GM18502 (cell line): Measurements from ENCODE around the gene PTPRM.
"Not testable (repeated sequence)": the region's sequence is repeated elsewhere in the genome, so short reads cannot be mapped to it uniquely, and the experiment has no call there.

Experiments
- ATAC-seq: cut with Tn5 transposase; IDR thresholded peaks from one replicate; pipeline ENCODE4 v1.9.1; 2021; ENCODE audit warnings: mild to moderate bottlenecking; ENCODE audit not compliant: unreplicated experiment, poor library complexity

The PTPRM gene

DNA sequence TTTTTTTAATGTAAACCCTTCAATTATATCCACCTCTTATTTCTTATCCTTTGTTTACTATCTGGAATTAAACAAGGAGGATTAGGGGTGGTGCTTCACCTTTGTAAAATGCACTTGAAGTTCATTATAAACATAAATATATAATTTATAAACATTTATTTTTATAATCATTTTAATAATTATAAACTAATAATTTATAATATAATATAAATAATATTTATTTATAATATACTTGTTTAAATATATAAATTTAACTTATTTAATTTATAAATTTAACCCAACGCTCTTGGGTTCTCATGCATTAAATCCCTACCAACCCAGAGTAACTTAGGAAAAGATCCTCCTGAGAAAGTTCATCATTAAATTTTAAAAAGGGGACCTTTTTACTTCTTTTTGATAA lies 452.5 kb downstream of the PTPRM start:
- ATAC-seq: no peak

DNA sequence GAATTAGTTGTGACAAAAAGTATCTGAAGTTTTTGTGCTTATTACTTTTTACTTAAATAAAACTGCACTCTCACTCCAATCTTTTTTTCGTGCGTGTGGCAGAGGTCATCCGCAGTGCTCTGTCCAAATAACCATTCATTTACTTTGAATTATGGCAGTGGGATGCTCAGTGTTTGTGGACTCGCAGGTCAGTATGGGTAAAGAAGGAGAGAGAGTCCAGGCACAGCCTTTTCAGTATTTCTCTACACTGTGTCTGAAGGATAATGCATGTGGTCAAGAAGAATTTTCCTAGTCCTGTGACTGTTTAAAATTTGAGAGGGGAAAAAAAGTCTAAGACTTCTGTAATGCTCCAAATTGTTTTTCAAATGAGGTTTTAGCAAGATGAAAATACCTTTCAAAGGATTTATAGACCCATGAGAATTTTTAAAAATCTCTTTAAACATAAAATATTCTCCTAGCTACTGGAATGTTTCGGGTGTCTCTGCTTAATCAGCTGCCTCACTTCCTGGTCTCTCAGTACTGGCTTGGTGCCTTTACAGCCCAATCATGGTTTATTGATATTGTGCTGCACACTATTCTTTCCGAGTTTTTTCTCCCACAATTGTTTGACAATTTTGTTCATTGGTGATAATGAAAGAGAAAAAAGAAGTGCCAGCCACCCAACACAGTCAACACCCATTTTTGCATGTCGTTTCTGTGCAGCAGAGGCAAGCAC lies 453.2 kb downstream of the PTPRM start:
- ATAC-seq: no peak

DNA sequence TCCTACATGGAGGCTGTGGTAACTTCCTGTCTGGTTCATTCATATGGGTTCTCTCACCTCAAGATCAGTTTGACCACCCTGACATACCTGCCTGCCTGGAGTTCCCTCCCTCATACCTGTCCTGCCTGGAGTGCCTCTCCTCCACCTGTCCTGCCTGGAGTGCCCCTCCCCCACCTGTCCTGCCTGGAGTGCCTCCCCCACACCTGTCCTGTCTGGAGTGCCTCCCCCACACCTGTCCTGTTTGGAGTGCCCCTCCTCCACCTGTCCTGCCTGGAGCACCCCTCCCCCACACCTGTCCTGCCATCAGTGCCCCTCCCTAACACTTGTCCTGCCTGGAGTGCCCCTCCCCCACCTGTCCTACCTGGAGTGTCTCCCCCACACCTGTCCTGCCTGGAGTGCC lies 461.9 kb downstream of the PTPRM start:
- no peak for ATAC-seq

DNA sequence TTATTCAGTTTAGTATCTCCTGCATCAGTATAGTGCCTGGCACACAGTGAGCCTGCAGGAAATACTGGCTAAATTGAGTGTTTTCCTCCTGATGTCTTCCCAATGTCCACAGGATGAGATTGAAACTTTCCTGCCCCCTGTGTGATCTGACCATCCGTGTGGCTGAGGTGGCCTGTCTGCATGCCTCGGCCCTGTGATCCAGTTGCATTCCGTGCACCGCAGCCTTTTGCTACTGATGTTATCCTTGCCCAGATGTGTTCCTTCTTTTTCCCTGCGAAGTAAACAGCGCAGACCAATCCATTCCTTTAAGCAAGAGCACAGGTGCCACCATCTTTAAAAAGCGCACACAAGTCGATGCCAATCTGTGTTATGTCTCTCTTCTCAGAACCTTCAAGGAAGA lies 462.6 kb downstream of the PTPRM start:
- ATAC-seq: no peak

DNA sequence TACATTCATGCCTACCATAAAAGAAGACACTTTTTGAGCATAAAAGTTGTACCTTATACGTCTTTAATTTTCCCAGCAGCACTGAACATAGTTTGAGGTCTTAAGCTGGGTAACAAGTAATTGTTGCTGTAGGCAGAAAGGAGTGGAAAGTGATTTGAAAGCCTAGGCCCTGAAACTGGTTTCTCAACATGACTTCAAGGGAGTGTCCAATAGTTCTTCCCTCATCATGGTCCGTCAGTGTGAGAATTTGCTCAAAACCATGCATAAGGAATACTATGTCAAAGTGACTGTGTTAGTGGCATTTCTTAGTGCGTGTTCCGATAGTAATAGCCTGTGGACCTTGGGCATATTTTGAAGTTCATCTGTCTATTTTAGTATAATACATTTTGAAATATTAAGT lies 463.1 kb downstream of the PTPRM start:
- ATAC-seq: no peak

DNA sequence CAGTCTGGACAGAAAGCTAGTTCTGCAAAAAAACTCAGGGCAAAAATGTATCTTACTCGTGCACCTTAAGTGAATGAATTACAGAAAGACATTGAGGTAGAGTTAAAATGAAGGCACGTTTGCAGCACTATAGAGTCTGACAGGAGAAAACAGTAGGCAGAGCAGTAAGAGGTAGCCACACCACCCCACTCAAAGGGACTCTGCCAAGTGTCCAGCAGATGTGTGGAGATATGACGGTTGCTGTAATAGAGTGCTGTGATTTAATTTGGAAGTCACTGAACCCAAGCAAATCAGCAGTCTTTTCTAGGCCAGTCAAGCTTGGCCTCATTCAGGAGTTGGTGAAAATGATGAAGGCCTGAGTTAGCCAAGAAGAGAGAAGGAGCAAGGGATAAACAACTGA lies 464.4 kb downstream of the PTPRM start:
- no peak for ATAC-seq

DNA sequence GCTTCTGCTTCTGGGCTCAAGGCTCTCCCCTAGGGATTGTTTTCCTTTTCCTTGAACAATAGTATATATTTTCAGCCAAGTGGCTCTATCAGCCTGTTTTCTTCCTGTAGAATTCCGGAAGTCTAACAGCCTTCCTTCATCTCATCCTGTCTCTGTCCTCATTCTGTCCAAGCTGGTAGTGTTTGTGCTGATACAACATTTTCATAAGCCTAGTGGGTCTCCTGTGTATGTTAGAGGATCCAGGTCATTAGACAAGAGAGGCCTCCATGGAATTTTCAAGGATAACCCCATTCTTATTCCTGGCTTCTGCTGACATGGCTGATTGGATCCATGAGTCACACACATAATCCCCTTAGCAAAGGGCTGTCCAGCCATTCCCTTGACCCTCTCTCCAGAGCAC lies 467.6 kb downstream of the PTPRM start:
- no peak for ATAC-seq

DNA sequence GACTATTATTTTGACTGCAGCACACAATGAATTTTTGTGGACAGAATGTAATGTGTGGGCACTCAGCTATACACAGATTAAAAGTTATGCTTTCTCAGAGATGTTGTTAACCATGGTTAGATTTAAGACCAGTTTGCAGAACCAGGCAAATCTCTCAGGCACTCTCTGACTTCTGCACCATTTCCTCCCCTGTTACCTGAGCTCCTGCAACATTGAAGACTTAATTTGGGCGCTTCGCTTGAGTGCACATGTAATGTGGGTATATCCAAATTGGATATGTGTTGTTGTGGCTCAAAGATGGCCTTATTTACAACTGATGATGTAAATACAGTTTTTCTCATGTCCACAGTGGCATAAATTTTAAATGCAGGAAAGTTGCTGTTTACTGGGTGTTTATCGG lies 469.4 kb downstream of the PTPRM start:
- ATAC-seq: no peak

DNA sequence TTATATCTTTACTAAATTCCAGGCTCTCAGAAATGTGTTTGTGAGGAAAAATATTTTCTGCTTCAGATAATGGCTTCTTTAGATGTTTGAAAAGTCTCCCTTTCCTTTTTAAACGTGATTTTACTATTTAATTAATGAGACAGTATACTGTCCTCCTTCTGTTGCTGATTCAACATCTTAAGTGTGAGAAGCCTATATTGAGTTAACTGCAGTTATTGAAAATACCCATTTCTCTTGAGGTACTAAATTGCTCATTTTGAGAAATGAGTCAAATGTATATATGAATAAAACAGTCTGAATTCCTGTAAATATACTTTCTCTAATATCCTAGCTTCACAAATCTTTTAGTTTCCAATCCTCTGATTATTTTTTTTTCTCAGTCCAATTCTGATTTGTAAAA lies 470.2 kb downstream of the PTPRM start:
- ATAC-seq: no peak

DNA sequence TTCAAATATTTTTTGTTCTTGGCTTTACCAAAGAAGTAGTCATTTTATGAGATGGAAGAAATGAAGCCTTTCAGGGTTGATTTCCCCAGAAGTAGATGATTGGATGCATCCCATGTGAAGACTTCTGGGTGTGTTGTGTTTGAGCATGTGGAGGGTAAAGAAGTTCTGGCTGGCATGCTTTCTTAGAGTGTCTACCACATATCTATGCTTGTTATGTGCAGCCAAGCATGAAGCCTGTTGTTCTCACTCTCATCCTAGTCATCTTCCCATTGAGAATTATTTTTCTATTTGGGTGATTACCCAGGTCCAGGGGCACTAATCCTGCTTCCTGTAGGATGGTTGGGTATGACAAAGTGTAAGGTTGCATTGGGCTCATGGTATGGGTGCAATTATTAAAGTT lies 472.9 kb downstream of the PTPRM start:
- no peak for ATAC-seq

DNA sequence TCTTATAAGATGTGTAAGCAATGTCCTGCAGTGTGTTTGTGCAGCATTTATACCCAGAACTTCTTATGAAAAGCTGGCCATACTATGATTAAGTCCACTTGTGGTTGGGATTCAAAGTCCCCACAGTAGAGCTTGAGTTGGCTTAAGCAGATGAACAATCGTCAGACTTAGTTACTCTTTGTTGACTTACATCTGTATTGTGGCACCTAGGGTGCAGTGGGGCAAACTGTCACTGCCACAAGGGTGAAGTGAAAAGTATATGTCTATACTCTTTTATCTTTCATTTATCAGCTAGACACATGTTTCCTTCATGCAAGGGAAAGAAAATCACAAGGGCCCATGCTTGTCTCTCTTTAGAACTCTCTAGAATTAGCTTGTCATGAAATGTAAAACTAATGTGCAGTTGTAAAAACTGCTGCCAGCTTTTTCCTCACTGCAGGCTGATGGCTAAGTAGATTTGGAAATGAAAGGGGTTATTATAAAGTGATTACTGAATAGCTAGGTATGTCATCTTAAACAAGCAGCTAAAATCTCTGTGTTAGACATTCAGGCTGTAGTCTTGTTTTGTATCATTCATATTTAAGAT lies 474.5 kb downstream of the PTPRM start:
- ATAC-seq: no peak

DNA sequence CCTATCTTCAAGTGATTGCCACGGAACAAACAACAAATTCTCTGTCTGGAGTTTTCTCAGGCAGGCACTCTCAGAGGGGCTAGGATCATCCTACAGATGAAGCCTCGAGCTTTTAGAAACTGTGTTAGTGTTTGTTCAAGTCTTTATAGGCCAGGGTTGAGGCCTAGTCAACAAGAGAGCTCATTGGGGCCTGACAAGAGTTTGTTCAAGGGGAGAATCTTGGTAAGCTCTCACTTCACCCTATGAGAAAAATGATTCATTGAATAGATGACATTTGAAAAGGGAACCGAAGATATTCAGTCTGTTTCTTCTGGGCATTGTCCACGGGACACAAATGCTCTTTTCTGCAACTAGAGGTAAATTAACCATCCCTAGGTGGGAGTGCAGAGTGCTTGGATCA lies 476.9 kb downstream of the PTPRM start:
- no peak for ATAC-seq

DNA sequence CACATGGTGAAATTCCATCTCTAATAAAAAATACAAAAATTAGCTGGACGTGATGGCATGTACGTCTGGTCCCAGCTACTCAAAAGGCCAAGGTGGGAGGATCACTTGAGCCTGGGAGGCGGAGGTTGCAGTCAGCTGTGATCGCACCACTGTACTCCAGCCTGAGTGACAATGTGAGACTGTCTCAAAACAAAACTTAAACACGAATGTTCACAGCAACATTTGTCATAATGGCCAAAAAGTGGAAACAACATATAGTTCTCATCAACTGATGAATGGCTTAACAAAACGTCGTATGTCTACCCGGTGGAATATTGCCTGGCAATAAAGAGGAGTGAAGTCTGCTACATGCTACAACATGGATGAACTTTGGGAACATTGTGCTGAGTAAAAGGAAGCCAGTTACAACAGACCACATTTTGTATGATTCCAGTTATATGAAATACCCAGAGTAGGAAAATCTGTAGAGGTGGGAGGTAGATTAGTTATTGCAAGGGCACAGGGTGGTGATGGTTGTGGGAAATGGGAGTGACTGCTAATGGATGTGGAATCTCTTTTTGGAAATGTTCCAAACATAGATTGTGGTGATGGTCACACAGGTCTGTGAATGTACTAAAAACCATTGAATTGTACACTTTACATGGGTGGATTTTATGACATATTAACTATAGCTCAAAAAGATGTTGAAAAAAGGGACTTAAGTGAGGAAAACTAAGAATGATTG lies 478.2 kb downstream of the PTPRM start:
- ATAC-seq: no peak

DNA sequence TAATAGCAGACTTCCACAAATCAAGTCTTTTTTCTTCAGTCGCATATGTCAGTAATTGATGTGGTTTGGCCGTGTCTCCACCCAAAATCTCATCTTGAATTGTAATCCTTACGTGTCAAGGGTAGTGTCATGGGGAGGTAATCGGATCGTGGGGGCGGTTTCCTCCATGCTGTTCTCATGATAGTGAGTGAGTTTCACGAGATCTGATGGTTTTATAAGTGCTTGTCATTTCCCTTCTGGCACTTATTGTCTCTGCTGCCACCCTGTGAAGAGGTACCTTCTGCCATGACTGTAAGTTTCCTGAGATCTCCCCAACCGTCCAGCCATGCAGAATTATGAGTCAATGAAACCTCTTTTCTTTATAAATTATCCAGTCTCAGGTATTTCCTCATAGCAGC lies 478.8 kb downstream of the PTPRM start:
- no peak for ATAC-seq

DNA sequence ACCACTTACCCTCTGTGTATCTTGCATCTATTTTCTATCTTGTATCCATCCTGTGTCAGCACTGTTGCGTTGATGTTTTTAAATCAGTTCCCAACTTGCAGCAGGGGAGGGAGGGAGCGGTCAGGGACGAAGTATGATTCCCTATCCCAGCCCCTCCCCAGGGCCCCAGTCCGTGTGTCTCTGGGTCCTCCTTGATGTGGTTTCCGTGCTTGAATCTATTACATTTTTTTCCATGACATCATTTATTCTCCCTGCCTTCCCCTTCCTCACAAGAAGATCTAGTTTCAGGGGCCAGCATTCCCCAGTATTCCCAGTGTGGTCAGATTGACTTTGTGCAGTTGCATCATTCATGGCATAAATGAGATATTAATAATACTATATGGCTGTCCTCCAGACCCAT lies 479.3 kb downstream of the PTPRM start:
- ATAC-seq: no peak

DNA sequence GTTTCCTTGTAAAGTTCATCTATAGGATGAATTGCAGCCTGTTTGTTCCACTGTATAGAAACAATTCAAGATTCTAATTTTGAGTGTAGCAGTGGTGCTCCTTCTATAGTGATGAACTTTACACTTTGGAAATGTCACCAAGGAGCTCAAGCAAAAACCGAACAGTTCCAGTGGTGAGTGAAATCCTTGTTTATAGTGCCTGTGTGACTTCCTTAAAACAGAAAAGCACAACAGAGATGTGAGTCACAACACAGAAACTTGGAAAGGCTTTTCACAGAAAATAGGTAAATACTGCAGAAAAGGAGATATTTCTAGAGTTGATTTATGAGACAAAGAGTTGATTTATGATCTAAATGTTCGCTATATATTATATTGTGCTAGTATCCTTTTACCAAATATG lies 482.0 kb downstream of the PTPRM start:
- no peak for ATAC-seq

DNA sequence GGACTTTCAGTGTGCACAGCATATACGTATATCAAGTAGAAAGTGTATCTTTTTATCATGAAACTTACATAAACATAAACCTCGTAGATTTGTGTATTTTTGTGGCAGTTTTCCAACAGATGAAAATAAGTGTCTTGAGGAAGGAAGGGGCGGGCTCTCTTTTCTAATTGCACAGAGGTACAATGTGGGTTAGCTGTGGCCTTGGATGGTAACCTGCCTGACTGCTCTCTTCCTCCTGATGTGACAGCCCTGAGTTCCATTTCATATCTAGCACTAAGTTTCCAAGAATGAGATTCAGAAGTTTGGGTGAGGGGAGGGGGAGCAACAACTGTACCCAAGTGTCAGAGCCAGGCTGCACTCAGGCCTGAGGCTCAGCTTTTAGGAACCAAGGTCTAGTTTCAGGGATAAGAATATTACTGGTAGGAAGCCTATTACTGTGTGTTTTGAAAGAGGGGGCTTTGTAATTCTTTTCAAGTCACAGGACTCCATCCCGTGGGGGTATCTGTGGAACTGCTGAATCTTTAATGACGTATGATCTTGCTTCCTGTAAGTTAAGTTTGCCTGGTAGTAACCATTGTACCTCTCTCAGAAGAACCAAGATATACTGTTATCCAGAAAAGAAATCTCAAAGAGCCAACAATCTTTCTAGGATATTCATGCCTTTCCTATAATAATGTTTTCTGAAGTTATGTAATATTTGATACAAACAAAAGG lies 483.7 kb downstream of the PTPRM start:
- no peak for ATAC-seq

DNA sequence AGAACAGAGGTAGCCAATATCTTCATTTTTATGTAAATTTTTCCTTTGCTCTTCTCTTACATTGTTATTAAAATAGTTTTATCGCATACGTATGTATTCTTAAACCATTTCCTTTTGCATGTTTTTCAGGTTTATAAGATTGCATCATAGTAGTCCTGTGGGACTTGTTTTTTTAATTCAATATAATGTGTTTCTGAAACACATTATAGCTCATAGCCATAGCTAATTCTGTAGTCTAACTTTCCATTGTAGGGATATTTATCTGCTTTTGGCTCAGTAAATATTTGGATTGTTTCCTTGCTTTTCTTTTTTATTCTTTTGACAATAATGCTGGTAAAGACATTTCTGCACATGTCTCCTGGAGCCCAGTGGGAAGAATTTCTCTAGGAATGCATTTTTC lies 484.3 kb downstream of the PTPRM start:
- no peak for ATAC-seq

DNA sequence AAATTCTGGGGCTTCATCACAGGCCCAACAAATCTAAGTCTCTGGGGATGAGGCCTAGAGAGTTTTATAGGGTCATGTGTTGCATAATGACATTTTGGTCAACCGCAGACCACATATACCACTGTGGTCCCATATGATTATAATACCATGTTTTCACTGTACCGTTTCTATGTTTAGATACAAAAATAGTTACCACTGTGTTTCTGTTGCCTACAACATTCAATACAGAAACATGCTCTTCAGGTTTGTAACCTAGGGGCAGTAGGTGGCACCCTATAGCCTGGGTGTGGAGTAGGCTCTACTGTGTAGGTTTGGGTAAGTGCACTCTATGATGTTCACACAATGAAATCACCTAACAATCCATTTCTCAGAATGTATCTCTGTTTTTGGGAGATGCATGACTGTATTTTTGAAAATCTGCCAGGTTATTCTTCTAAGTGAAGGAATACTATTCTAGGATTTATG lies 485.2 kb downstream of the PTPRM start:
- ATAC-seq: no peak

DNA sequence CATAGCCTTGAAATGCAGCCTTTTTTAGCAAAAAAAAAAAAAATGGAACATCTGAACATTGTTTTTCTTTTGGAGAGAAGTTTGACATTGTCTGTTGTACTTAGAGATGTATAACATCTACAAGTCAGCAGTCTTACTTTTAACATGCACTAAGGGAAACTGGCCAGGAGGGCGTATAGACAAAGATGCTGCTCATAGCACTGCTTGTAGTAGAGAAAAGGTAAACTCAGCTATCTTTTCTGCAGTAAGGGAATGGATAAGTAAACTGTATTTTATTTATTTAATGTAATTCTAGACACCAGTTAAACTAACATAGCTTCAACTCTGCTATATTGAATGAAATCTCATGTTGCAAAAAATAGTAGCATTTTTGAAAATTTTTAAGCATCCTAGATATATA lies 489.6 kb downstream of the PTPRM start:
- no peak for ATAC-seq

DNA sequence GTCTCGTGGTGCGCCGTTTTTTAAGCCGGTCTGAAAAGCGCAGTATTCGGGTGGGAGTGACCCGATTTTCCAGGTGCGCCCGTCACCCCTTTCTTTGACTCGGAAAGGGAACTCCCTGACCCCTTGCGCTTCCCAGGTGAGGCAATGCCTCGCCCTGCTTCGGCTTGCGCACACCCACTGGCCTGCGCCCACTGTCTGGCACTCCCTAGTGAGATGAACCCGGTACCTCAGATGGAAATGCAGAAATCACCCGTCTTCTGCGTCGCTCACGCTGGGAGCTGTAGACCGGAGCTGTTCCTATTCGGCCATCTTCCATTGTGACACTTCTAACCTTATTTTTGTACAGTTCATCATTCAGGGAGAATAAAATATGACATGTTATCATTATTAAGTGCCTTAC lies 496.0 kb downstream of the PTPRM start:
- ATAC-seq: not testable (repeated sequence)
